GM19043 (cell line): ENCODE measurements around the gene ZNF425.
"Not testable (repeated sequence)": the region's sequence is repeated elsewhere in the genome, so short reads cannot be mapped to it uniquely, and the experiment has no call there.

ENCODE experiments used
- ATAC-seq: cut with Tn5 transposase; IDR thresholded peaks from one replicate; pipeline ENCODE4 v1.9.1; 2021; ENCODE audit warnings: low read depth; ENCODE audit not compliant: unreplicated experiment

The ZNF425 gene, protein sequence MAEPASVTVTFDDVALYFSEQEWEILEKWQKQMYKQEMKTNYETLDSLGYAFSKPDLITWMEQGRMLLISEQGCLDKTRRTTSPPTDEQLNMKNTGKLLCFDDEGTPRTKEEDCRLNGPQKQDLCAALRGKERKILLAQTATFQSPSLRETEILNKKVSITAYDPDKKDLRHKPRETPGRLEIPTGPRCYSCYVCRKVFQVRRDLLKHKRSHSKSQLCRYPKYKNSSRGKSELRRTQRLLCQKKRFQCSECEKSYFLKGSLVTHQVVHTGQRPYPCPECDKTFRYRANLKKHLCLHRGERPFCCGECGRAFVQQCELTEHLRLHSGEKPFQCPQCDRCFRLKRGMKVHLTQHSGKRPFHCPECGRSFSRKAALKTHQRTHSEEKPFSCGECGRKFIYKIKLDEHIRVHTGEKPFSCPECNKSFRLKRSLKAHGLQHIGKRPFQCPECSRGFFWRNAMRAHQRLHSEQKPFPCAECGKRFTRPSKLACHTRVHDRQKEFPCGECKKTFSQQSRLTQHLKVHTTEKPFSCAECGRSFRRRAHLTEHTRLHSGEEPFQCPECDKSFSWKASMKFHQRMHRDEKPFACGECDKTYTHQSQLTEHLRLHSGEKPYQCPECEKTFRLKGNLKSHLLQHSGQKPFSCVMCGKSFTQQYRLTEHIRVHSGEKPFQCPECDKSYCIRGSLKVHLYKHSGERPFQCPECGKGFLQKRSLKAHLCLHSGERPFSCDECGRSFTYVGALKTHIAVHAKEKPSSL

DNA sequence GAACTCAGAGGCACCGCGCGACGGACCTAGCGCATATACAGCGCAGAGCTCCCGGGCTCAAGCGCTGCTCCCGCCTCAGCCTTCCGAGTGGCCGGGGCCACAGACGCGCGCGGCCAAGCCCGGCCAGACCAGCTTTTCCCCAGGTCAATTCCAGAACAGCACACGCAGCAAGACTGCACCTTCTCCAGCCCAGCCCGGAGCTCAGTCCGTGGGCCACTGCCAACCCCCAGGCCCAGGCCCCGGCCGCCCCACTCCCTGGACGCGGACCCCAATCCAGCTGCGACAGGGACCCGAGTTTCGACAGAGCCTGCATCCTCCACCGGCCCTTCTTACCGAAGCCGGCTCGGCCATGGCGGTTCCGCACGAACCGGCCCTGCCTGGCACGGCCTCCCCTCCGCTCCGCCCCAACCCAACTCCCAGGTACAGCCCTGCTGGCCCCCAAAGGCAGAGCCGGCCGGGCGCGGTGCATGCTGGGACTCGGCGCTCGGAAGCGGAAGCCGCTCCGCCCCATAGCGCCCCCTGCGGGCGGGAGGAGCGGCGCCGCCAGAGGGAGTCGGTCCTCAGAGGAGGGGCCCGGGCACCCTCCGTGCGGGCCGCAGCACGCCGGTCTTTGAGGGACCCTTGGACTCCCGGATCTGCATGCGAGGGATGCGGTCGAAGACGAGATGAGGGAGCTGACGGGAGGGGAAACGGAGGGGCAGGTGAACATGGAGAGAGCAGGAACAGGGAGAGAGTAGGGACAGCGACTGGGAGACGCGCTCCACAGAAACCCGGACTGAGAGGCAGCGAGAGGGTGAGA, at the start of gene ZNF425:
Gene ZNF425 (minus strand): TSS at position 462 of the 799 bp plus-strand sequence. CDS start 111 bp downstream, at position 351.
- ATAC-seq, result peak; percentile 80

DNA sequence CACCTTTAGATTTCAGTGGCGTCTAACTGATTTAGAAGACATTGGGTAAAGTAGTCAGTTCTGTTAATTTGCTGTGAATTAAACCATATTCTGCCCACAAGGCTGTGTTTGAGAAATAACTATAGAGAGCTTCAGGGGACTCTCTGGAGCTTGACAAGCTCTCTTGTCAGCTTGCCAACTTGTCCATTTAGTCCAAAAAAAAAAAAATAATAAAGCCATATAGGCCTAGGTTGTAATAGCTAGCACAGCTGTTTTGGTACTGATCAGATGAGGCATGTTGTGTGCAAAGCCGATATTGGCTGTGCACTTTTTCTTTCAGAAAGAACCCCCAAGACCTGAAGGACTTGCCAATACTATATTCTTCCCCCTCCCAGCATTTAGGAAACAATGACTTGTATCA, 49.0 kb upstream of the ZNF425 start:
- no peak for ATAC-seq

DNA sequence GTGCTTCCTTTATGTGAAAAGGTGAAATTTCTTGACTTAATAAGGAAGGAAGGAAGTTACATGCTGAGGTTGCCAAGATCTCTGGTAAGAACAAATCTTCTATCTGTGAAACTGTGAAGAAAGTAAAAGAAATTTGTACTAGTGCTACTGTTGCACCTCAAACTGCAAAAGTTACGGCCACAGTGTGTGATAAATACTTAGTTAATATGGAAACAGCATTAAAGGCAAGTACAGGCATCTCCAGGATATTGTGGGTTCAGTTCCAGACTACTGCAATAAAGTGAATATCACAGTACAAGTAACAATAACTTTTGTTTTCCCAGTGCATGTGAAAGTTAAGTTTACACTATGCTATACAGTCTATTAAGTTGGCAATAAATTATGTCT, 46.4 kb upstream of the ZNF425 start:
- no peak for ATAC-seq

DNA sequence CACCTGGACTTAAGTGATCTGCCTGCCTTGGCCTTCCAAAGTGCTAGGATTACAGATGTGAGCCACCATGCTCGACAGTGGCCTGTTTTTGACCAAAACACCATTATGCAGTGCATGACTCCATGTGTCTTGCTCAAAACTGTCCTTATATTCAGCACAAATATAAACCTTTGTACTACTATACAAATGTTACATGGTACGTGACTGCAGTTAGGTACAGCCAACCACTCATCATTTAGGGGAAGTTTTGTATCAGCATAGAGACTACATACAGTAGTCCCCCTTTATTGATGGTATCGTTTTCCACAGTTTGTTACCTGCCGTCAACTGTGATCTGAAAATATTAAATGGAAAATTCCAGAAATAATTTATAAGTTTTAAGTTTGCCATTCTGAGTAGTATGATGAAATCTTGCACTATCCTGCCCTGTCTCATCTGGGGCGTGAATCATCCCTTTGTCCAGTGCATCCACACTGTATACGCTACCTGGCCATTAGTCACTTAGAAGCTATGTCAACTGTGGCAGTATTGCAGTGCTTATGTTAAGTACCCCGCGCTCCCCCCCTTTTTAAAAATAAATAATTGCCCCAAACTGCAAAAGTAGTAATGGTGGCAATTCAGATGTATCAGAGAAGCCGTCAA, 45.9 kb upstream of the ZNF425 start:
- ATAC-seq, result no peak

DNA sequence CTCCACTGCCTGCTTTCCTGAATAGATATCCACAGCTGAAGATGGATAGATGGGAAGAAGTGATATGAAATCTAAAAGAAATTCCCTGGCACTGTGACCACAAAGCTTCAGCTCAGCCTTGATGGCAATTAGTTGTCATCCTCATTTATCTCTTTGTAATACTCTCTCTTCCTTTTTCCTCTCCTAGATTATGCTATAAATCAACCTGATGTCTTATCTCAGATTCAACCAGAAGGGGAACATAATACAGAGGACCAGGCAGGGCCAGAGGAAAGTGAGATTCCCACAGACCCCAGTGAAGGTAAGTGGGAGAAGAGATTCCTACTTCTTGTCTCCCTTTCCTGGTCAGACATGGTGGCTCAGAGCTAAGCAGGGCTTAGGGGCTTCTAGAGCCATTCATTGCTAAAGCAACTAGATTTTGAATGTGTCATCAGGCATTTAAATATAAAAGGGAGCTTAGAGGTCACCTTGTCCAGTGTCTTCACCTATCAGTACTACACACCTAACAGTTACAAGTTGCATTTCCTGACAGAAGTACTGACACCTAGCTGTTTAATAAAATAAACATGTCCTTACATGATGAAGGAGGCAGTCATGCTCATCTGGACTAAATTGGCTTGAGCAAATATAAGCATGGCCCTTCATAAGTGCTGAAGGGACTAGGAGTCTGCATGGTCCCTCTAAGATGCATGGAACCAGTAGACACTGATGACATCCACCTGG, 40.7 kb upstream of the ZNF425 start:
- ATAC-seq, result no peak

DNA sequence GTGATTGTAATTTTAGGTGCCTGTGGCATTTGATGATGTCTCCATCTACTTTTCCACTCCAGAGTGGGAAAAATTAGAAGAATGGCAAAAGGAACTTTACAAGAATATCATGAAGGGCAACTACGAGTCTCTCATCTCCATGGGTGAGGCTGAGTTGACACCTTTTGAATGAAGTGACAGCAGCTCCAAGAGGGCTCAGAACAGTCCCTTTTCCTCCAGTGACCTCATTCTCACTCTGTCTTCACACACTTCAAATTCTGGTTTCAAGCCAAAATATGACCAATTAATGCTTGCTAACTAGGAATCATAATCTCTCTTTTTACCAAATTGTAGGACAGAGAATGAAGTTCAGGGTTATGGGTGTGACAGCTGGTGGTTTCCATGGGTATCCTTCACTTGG, 40.0 kb upstream of the ZNF425 start:
- no peak for ATAC-seq

DNA sequence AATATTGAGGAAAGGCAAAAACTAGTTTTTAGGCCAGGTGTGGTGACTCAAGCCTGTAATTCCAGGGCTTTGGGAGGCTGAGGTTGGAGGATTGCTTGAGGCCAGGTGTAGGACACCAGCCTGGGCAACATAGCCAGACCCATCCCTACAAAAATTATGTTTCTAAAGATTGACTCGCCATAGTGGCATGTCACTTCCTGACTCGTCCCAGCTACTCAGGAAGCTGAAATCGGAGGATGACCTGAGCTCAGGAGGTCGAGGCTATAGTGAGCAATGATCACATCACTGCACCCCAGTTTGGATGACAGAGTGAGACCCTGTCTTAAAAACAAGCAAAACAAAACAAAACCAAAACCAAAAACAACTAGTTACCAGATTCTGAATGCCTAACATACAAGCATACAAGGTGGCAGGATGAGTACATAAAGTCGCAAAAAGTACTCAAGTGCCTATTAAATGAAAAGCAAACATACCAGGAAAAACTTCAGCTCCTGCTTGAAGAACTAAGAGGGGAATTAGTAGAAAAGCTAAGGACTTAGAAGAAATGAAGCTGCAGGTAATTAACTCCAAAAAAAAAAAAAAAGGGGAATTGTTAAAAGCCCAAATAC, 35.2 kb upstream of the ZNF425 start:
- ATAC-seq, result no peak

DNA sequence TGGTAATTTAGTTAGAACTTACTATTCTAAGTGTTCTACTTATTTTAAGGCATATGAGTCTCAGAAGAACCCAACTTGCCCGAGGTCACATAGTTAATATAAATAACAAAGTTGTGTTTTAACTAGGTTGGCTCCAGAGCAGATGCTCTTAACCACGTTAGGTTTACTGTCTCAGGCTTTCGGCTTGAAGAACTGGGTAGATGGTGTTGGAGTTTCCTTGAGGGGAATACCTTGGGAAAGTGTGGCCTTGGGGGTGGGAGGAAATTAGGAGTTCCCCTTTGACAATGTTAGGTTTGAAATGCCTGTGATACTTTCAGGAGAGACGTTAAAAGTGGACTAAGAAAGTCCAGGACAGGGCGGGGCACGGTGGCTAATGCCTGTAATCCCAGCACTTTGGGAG, 30.8 kb upstream of the ZNF425 start:
- ATAC-seq, result no peak

DNA sequence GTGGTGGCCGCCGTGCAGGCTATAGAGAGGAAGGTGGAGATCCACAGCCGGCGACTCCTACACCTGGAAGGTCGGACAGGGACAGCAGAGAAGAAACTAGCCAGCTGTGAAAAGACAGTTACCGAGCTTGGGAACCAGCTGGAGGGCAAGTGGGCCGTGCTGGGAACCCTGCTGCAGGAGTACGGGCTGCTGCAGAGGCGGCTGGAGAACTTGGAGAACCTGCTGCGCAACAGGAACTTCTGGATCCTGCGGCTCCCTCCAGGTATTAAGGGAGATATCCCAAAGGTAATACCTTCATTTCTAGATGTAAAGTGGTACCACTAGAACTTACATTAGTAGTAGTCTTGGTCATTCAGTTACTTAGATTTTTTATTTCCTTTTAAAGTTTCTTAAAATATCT, 27.9 kb upstream of the ZNF425 start:
- no peak for ATAC-seq

DNA sequence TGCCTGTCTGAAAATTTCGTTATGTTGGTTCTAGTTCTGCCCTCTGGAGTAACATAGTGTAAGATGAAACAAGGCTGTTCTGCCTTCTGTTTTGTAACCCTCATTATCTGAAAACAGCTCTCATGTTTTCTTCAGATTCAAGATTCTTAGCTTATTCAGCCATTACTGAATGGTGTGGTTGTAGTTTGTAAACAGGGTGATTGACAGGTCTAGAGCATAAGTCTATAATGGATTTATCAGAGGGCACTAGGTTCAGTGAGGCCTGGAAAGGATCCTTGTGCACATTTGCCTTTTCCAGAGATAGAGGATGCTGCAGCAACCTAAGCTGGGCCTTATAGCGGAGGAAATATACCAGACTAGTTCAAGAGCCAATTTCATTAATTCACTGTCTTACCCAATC, 27.2 kb upstream of the ZNF425 start:
- ATAC-seq, result no peak

DNA sequence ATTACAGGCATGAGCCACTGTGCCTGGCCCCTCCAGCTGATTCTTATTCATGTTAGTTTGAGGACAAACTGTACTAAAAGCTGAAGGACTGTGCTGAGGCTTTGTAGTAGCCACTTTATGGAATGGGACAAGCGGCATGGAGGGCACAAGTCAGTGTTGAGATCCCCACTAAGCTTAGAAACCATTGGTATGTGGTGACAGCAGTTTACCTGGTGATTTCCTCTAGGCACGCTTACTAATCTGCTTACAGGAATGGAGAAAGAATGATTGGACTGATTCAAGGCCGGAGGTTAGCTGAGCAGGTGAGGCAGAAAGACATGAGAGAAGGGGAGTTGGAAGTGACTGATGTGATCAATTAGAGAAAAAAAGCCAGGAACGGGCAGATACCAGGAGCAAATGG, 24.9 kb upstream of the ZNF425 start:
- ATAC-seq, result no peak

DNA sequence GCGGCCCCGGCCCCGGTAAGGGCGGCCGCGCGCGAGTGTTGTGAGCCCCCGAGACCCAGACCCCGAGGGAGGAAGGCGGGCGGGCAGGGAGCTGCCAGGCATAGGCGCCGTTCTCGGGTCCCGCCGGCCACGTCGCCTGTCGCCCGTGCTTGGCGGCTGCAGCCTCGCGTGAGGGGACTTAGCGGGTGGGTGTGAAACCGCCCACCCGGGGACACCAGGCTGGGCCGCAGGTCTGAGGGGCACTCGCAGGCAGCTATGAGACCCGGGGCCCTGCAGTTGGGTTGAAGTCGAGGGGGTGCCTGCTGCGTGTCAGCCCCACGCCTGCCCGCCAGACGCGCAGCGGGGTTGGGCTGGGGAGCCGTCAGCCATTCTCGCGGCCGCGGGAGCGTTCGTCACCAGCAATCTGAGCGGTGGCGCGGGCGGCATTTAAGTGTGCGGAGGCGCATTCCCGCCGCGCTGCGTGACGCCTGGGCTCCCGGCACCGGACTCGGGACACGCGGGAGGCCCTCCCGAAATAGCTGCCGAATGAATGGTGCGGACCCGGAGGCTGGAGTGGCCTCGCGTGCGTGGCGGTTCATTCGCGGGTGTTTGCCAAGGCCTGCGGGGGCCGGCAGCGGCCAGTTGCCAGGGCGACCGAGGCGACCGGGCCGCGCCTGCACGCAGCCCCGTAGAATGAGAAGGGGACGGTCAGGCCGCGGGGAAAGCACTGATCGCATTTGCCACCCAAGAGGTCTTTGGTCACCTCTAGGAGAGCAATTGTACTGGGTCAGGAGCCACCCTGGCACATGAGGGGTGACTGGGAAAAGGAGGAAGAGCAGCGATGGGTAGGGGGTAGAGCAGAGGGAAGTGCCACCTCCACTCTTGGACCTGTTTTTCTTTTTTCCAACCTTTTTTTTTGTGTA, 21.9 kb upstream of the ZNF425 start:
- ATAC-seq, result peak; percentile 15

DNA sequence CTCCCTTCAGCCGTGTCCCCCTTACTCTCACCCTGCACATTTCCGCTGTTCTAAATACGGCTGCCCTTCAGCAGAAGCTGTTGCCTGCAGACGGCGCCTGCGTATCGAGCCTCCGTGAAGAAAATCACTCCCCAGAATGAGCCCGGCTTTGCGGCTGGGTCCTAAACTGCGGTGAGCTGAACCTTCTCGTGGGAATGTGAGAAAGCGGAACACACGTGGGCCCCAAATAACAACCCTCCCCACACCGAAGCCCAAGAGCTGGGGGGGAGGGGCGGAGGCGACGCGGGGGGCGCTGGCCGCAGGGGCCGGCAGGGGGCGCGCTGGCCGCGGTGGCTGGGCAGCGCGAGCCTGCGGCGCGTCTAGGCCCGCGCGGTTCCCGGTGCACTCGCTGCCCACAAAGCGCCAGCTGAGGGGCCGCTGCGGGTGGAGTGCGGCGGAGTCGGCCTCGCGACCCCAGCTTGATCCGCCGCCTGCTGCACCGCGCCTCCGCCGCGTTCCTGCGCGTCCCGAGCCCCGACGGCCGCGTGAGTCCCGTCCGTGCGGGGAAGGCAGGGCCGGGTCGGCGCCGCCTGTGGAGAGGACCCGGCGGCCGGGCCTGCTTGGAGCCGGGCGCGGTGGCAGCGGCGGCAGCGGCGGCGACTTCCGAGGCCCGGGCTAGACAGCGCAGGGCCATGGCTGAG, 21.1 kb upstream of the ZNF425 start, which contains the start of gene ZNF398:
Gene ZNF398 (plus strand): TSS at position 382 of the 680 bp plus-strand sequence. CDS start 290 bp downstream, at position 672.
- peak; percentile 67 for ATAC-seq

DNA sequence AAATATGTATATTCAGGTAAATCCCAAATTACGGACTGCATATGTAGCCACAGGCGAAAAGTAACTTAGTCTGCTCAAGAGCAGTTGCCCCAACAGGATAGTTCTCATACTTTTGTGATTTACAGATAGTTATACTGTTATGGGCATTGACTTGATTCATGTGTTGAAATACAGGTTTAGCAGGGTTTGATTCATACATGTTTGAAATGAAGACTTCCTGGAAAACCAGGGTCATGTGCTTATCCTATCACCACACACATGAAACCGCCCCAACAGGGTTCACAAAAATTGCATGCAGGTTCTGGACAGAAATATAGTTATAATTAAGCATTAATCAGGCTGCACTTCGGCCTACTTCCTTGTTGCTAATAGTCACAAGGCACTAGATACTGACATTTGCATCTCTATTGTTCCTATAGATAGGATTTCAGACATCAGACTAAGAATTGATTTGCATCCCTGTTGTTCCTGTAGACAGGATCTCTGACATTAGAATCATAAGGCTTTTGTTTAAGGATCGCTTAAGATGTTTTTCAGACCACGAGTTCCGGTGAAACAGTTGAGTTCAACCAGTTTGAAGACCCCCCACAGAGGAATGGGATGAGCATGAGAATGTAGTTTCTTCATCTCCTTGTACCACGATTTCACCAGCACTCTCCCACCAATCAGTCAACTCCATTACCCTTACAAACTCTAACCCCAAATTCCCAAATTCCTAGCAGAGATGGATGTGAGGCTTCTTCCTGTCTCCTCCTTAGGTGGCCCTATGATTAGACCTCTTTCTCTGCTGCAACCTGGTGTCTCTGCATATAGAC, 19.1 kb upstream of the ZNF425 start:
- ATAC-seq, result no peak

DNA sequence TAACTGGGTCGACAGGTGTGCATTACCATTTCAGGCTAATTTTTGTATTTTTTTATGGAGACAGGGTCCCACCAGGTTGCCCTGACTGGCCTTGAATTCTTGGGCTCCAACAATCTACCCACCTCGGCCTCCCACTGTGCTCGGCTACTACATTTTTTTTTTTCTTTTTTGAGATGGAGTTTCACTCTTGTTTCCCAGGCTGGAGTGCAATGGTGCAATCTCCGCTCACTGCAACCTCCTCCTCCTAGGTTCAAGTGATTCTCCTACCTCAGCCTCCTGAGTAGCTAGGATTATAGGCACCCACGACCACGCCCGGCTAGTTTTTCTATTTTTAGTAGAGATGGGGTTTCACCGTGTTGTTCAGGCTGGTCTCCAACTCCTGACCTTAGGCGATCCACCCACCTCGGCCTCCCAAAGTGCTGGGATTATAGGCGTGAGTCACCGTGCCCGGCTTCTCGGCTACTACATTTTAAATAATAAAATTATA, 18.4 kb upstream of the ZNF425 start:
- ATAC-seq, result not testable (repeated sequence)

DNA sequence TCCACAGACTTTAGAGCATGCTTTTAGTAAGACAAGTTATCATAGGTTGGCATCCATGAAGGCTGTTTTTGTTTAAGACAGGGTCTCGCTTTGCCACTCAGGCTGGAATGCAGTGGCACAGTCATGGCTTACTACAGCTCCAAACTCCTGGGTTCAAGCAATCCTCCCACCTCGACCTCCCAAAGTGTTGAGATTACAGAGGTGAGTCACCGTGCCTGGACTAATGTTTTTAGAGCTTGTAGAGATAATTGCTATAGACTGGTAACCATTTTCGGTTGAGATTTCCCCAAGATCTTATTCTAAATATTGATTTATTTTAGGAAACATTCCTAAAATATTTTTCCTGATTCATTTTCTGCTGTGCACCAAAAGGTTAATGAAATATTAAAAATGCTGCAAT, 15.8 kb upstream of the ZNF425 start:
- ATAC-seq, result no peak

DNA sequence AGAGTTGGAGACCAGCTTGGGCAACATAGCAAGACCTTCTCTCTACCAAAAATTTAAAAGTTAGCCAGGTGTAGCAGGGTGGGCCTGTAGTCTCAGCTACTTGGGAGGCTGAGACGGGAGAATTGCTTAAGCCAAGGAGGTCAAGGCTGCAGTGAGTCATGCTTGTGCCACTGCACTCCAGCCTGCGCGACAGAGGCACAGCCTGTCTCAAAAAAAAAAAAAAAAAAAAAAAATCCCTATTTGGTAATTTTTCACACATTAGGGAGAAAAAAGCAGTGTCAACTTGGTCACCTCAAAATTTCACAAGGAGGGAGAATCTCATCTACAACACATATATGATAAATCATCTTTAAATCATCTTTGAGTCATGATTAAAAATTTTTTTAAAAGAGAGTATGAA, 14.7 kb upstream of the ZNF425 start:
- ATAC-seq, result no peak
